Measurements from ENCODE around the gene UNC5B. TPM values are rescaled to one million over a fixed set of nuclear protein-coding genes. Genes with fewer than 3 reads are reported as not detected.

Gene UNC5B
- polyA plus RNA-seq, 1 experiment = 8.1 TPM

- no peaks in the 10 kb centered on the region for H3K27me3 ChIP-seq (ENCODE audit: control insufficient read depth, insufficient read depth, low read length)
- H3K4me3 ChIP-seq (ENCODE audit: low read depth, low read length) = no peak overlapping the region
- TF ChIP-seq, protein P1, sequence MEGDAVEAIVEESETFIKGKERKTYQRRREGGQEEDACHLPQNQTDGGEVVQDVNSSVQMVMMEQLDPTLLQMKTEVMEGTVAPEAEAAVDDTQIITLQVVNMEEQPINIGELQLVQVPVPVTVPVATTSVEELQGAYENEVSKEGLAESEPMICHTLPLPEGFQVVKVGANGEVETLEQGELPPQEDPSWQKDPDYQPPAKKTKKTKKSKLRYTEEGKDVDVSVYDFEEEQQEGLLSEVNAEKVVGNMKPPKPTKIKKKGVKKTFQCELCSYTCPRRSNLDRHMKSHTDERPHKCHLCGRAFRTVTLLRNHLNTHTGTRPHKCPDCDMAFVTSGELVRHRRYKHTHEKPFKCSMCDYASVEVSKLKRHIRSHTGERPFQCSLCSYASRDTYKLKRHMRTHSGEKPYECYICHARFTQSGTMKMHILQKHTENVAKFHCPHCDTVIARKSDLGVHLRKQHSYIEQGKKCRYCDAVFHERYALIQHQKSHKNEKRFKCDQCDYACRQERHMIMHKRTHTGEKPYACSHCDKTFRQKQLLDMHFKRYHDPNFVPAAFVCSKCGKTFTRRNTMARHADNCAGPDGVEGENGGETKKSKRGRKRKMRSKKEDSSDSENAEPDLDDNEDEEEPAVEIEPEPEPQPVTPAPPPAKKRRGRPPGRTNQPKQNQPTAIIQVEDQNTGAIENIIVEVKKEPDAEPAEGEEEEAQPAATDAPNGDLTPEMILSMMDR (IDR thresholded peaks at IDR 0.05; ENCODE audit: low read depth, low read length) = no peak
- CTCF ChIA-PET = interaction anchor here (2.5 kb wide), 1 partner anchor 33 kb away, joined by 12 read pairs; no protein-coding TSS in a partner anchor
- H3K27ac ChIP-seq (ENCODE audit: low read depth, low read length) = no peak overlapping the region
- DNase-seq (ENCODE audit: low read depth, low spot score) = no peak
- POLR2A ChIA-PET = no interaction called here
- H3K9me3 ChIP-seq (ENCODE audit: control insufficient read depth, insufficient read depth, low read length) = no peaks in the 10 kb centered on the region; the same call in 1 of the 2 replicates
Measured at GRCh38 chr10:71236822-71237682, 24.7 kb downstream of the UNC5B start.

DNA sequence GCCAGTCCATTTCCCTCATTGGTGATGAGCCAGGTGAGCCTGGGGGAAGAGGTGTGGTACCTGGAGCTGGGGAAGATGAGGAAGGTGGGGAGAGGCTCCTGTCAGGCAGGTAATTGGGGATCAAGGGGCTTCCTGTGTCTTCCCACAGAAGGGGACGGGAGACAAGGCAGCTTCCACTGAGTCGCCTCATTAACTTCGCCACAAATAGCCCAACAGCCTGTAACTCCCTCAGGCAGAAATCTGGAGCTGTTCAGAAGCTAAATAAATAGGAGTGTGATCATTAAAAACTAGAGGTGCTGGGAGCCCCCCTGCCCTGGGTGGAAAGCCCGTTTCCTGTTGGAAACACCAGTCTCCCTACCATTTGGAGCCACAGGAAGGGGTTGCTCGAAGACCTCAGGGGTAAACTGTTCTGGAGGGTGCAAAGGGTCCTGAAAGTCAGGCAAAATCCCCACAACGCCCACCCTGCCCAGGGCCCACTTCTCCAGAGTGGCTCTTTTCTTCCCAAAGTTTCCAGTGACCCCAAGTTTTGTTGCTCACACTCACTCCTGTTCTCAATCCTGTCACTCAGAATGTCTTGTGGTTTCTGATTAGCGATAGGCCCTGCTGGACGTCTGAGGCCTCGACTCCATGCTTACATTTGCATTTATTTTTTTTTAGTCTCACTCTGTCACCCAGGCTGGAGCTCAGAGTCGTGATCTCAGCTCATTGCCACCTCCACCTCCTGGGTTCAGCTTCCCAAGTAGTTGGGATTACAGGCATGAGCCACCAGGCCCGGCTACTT, 25.7 kb downstream of the UNC5B start:
- TF ChIP-seq, protein P1 (IDR thresholded peaks at IDR 0.05; ENCODE audit: low read depth, low read length) = no peak
- ChIA-PET CTCF (interaction anchor here (1.3 to 2.5 kb wide), 2 partner anchors 32 kb away, joined by 5 to 12 read pairs; no protein-coding TSS in a partner anchor), POLR2A (no interaction called here)
- no peak overlapping the region for H3K4me3 ChIP-seq (ENCODE audit: low read depth, low read length)
- H3K27me3 ChIP-seq (ENCODE audit: control insufficient read depth, insufficient read depth, low read length) = no peaks in the 10 kb centered on the region
- DNase-seq (ENCODE audit: low read depth, low spot score) = no peak
- no peak overlapping the region for H3K27ac ChIP-seq (ENCODE audit: low read depth, low read length)
- no peaks in the 10 kb centered on the region; the same call in 1 of the 2 replicates for H3K9me3 ChIP-seq (ENCODE audit: control insufficient read depth, insufficient read depth, low read length)

- Histone ChIP-seq H3K4me3 (ENCODE audit: low read depth, low read length) (no peak overlapping the region), H3K27ac (ENCODE audit: low read depth, low read length) (no peak overlapping the region), H3K27me3 (ENCODE audit: control insufficient read depth, insufficient read depth, low read length) (no peaks in the 10 kb centered on the region), H3K9me3 (ENCODE audit: control insufficient read depth, insufficient read depth, low read length) (no peaks in the 10 kb centered on the region; the same call in 1 of the 2 replicates)
- CTCF ChIA-PET = interaction anchor here (1.3 kb wide), 1 partner anchor 32 kb away, joined by 5 read pairs; no protein-coding TSS in a partner anchor
- POLR2A ChIA-PET = no interaction called here
- TF ChIP-seq, protein P1 (IDR thresholded peaks at IDR 0.05; ENCODE audit: low read depth, low read length) = no peak
- no peak for DNase-seq (ENCODE audit: low read depth, low spot score)
Measured at GRCh38 chr10:71238626-71239025, 26.3 kb downstream of the UNC5B start.

GRCh38 chr10:71239131-71239915, 27.0 kb downstream of the UNC5B start:
- H3K27me3 ChIP-seq (ENCODE audit: control insufficient read depth, insufficient read depth, low read length) = no peaks in the 10 kb centered on the region
- no peak overlapping the region for H3K27ac ChIP-seq (ENCODE audit: low read depth, low read length)
- no peak overlapping the region for H3K4me3 ChIP-seq (ENCODE audit: low read depth, low read length)
- no peak for DNase-seq (ENCODE audit: low read depth, low spot score)
- CTCF ChIA-PET = interaction anchor here (1.1 to 1.3 kb wide), 2 partner anchors 31 to 32 kb away, joined by 3 to 5 read pairs; no protein-coding TSS in a partner anchor
- no peaks in the 10 kb centered on the region; the same call in 1 of the 2 replicates for H3K9me3 ChIP-seq (ENCODE audit: control insufficient read depth, insufficient read depth, low read length)
- POLR2A ChIA-PET = no interaction called here
- TF ChIP-seq, protein P1 (IDR thresholded peaks at IDR 0.05; ENCODE audit: low read depth, low read length) = no peak
